Esophagus muscularis mucosa (tissue), 4 donors: ENCODE data around the gene ASB1. TPM values are rescaled to one million over a fixed set of nuclear protein-coding genes. Genes with fewer than 3 reads are reported as not detected.

Experiments used
- DNase-seq: peaks from one replicate; pipeline ENCODE4 v3.0.0-alpha.2; 2017; ENCODE audit errors: extremely low spot score
- H3K27ac ChIP-seq, 4 donors: fragments of 200-600 bp; sonication (generic); replicated peaks in 1 of 4; 1 replicate in 3 of 4; 2 replicates in 1 of 4; pipeline ENCODE4 v1.5.1; 2016 to 2019; ENCODE audit warnings: mild to moderate bottlenecking in 1 of 4
- H3K27me3 ChIP-seq, 4 donors: fragments of 200-600 bp; sonication (generic); one replicate each; pipeline versions ENCODE4 v1.5.1 to v1.6.0; 2016 to 2019
- H3K36me3 ChIP-seq, 4 donors: fragments of 200-600 bp; sonication (generic); one replicate each; pipeline ENCODE4 v1.5.1; 2016 to 2019
- H3K4me1 ChIP-seq, 4 donors: fragments of 200-600 bp; sonication (generic); one replicate each; pipeline ENCODE4 v1.5.1; 2016 to 2019
- H3K4me3 ChIP-seq, 4 donors: fragments of 200-600 bp; sonication (generic); 1 replicate in 2 of 4; 2 replicates in 2 of 4; pipeline ENCODE4 v1.5.1; 2016 to 2019; ENCODE audit warnings: mild to moderate bottlenecking in 4 of 4, moderate library complexity in 1 of 4
- H3K9me3 ChIP-seq, 4 donors: fragments of 200-600 bp; sonication (generic); 1 replicate in 3 of 4; 2 replicates in 1 of 4; pipeline ENCODE4 v1.5.1; 2016 to 2019
- CTCF ChIP-seq, 3 experiments: fragments of 200-600 bp in 2 of 3; fragments of 450-650 bp in 1 of 3; sonication (generic) in 2 of 3; IDR thresholded peaks; one replicate each; pipeline ENCODE4 v1.5.1; 2017 to 2019; ENCODE audit warnings: antibody characterized with exemption in 3 of 3, mild to moderate bottlenecking in 2 of 3, moderate library complexity in 1 of 3
- EP300 ChIP-seq: sonication (generic); formaldehyde crosslinking; IDR thresholded peaks from one replicate; pipeline ENCODE4 v1.6.1; 2017; ENCODE audit warnings: antibody characterized with exemption
- POLR2A ChIP-seq: fragments of 450-650 bp; IDR thresholded peaks from one replicate; pipeline ENCODE4 v1.6.1; 2017; ENCODE audit warnings: antibody characterized with exemption, moderate library complexity, mild to moderate bottlenecking, low read depth
- POLR2AphosphoS5 ChIP-seq, 2 donors: sonication (generic); formaldehyde crosslinking; IDR thresholded peaks; one replicate each; pipeline ENCODE4 v1.6.1; 2017; ENCODE audit warnings: antibody characterized with exemption in 2 of 2
- WGBS: methylation state at CpG from one replicate; pipeline ENCODE4 v1.1.5; 2018; 5-methylcytosine and 5-hydroxymethylcytosine counted together
- intact Hi-C: fragments of 100-400 bp; cut with DNase I; formaldehyde crosslinking; loops from one replicate; pipeline ENCODE4 v1.15.1; 2023
- total RNA-seq, 4 donors: library from RNA; depleted of rRNA; stranded (reverse); fragments of >200 nt; gene quantifications; one replicate each; pipeline versions ENCODE4 v1.1.0 to v1.2.1, GENCODE V29; 2016

ASB1 gene
- total RNA-seq, 4 donors from 2014 or later = 19.9 to 42.1 (median 33.9) TPM

DNA sequence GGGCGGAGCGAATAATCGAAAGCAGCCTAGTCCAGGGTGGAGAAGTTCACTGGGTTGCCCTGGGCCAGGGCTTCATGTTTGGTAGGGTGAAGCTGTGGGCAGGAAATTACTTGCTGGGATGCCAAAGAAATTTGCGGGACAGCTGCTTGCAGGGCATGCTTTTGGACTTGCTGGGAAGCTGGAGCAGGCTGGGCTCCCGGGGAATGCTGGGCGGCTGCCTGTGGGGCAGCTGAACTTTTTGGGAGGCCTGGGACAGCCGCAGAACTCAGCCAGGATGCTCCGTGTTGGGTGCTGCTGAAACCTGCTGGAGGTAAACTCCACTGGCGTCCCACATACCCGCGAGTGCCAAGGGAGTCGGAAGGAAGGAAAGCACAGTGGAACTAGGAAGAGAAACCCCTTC lies 31.9 kb downstream of the ASB1 start:
- TF ChIP-seq EP300 = no peak
- TF ChIP-seq POLR2A = peak; percentile 20
- TF ChIP-seq POLR2AphosphoS5 (IDR thresholded peaks at IDR 0.05) = no peak
- Histone ChIP-seq H3K36me3 (no peaks in the 10 kb centered on the region), H3K4me3 (no peak overlapping the region), H3K9me3 (peaks cover 0 to 14% (median 3%) of the 10 kb centered on the region in 4 donors), H3K27ac (peak overlapping the region; percentile 20 to 66 (median 63)), H3K4me1 (peaks cover 18 to 22% (median 19%) of the 10 kb centered on the region in 4 donors), H3K27me3 (no peaks in the 10 kb centered on the region)
- intact Hi-C loops = no loop called here
- no peak for DNase-seq
- WGBS = 48% methylated on average over 11 of the region's 12 CpGs

GRCh38 chr2:238459081-238459629 lies 32.4 kb downstream of the ASB1 start:
- peaks cover 18 to 22% (median 19%) of the 10 kb centered on the region in 4 donors for H3K4me1 ChIP-seq
- TF ChIP-seq POLR2AphosphoS5 (IDR thresholded peaks at IDR 0.05) = peak; percentile 15 to 62
- no peak for TF ChIP-seq EP300
- TF ChIP-seq POLR2A = no peak
- intact Hi-C loops = no loop called here
- H3K9me3 ChIP-seq = peaks cover 0 to 14% (median 3%) of the 10 kb centered on the region in 4 donors
- no peaks in the 10 kb centered on the region for H3K36me3 ChIP-seq
- H3K27ac ChIP-seq = peak overlapping the region; percentile 20 to 66 (median 63)
- no peak overlapping the region for H3K4me3 ChIP-seq
- no peaks in the 10 kb centered on the region for H3K27me3 ChIP-seq
- WGBS = 20% methylated on average over 8 of the region's 8 CpGs
- DNase-seq = no peak

DNA sequence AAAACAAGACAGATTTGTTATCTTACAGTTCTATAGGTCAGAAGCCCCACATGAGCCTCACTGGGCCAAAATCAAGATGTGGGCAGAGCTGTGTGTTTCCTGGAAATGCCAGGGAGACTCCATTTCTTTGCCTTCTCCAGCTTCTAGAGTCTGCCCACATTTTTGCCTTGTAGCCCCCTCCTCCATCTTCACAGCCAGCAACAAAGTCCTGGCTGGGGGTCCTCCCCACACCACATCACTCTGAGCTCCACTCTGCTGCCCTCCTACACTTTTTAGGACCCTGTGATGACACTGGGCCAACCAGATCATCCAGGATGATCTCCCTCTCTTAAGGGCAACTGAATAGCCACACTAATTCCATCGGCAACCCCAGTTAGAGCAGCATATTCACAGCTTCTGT lies 34.3 kb downstream of the ASB1 start:
- TF ChIP-seq POLR2A (no peak), EP300 (no peak), POLR2AphosphoS5 (IDR thresholded peaks at IDR 0.05) (no peak), CTCF (IDR thresholded peaks at IDR 0.05) (no peak)
- Histone ChIP-seq H3K4me3 (no peak overlapping the region), H3K27ac (no peak overlapping the region), H3K4me1 (peaks cover 18 to 22% (median 19%) of the 10 kb centered on the region in 4 donors), H3K9me3 (peaks cover 0 to 13% (median 3%) of the 10 kb centered on the region in 4 donors), H3K36me3 (no peaks in the 10 kb centered on the region), H3K27me3 (no peaks in the 10 kb centered on the region)
- WGBS = 94% methylated on average over 1 of the region's 1 CpG
- peak; percentile 42 for DNase-seq
- intact Hi-C loops = no loop called here

DNA sequence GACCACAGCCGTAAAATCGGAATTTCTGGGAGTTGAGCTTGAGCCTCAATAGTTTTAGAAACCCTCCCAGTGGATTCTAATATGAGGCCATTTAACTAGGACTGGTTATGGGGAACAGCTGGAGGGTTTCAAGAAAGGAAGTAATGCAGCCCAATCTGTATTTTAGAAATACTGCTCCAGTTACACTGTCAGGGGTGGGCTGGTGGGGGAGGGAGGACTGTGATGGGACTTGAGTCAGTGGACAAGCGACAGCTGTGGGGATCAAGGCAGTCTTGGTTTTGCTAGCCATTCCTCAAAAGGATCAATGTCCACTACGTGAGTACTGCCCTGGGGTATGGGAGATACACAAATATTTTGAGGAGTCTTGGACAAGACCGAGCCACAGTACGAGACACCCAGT lies 34.8 kb downstream of the ASB1 start:
- H3K27ac ChIP-seq = no peak overlapping the region
- WGBS = 86% methylated on average over 6 of the region's 6 CpGs
- H3K36me3 ChIP-seq = no peaks in the 10 kb centered on the region
- TF ChIP-seq POLR2A = no peak
- no peak for TF ChIP-seq CTCF (IDR thresholded peaks at IDR 0.05)
- no peak for TF ChIP-seq POLR2AphosphoS5 (IDR thresholded peaks at IDR 0.05)
- no peak for TF ChIP-seq EP300
- no peaks in the 10 kb centered on the region for H3K27me3 ChIP-seq
- intact Hi-C loops = no loop called here
- no peak overlapping the region for H3K4me3 ChIP-seq
- peaks cover 0 to 9% (median 2%) of the 10 kb centered on the region in 4 donors for H3K9me3 ChIP-seq
- DNase-seq = peak; percentile 75
- H3K4me1 ChIP-seq = peaks cover 18 to 22% (median 19%) of the 10 kb centered on the region in 4 donors

GRCh38 chr2:238461916-238462315 lies 35.2 kb downstream of the ASB1 start:
- Histone ChIP-seq H3K4me1 (peaks cover 18 to 22% (median 19%) of the 10 kb centered on the region in 4 donors), H3K27me3 (no peaks in the 10 kb centered on the region), H3K27ac (no peak overlapping the region), H3K4me3 (no peak overlapping the region), H3K36me3 (no peaks in the 10 kb centered on the region), H3K9me3 (peaks cover 0 to 5% (median 0%) of the 10 kb centered on the region in 4 donors)
- intact Hi-C loops = loop anchor here (2.0 kb wide), 1 partner anchor 93 kb away; no protein-coding TSS in a partner anchor
- DNase-seq = peak; percentile 45
- no peak for TF ChIP-seq CTCF (IDR thresholded peaks at IDR 0.05)
- TF ChIP-seq POLR2AphosphoS5 (IDR thresholded peaks at IDR 0.05) = no peak
- no peak for TF ChIP-seq EP300
- TF ChIP-seq POLR2A = no peak
- 96% methylated on average over 6 of the region's 6 CpGs for WGBS
